Testis (tissue), 2 donors: ENCODE data around the gene HDHD5.

Experiments used
- CTCF ChIP-seq, 3 experiments: fragments of 450-650 bp in 2 of 3; fragments of 200-600 bp in 1 of 3; sonication (generic) in 1 of 3; IDR thresholded peaks; one replicate each; pipeline ENCODE4 v1.5.1; 2016 to 2019; ENCODE audit warnings: antibody characterized with exemption in 3 of 3, mild to moderate bottlenecking in 2 of 3, moderate library complexity in 1 of 3
- POLR2A ChIP-seq: fragments of 450-650 bp; IDR thresholded peaks from one replicate; pipeline ENCODE4 v1.6.1; 2017; ENCODE audit warnings: antibody characterized with exemption, mild to moderate bottlenecking, moderate library complexity

GRCh38 chr22:17117400-17117799 is 41.7 kb downstream of the HDHD5 start:
- TF ChIP-seq CTCF (IDR thresholded peaks at IDR 0.05) (no peak), POLR2A (no peak)
